ENCODE results near the gene SPARC.

SPARC gene

DNA sequence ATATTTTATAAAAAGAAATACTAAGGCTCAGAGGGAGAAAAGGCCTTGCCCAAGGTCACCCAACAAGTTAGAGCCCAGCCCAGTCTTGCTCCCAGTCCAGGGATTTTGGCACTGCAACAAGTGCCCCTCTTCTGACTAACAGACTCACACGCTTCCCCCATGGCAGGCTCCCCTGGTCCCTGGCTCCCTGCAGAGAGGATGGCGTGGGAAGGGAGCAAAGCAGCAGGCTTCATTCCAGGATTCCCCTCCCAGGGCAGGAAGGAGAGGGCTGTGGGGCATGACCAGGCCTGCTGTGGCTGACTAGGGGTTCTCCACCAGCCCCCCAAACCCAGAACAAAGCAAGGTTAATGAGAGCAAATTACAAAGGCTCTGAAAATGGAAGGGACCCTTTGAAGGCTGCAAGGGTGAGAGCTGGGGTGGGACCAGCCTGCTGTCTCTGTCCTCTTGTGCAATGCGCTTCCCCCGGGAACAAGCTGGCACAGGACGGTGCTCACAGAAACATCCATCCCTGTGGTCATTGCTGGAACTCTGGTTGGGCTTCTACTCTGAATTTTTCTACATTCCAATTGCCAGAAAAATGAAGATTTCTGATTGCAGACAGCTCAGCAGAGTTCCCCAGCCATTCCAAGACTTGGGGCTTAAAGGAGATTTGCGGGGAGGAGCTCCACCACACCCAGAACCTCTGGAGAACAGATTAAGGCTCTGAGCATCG, 58.4 kb downstream of the SPARC start:
- peaks cover 25% of the 10 kb centered on the region for H3K4me1 ChIP-seq (ENCODE audit: insufficient read depth, poor library complexity, severe bottlenecking)
- no peaks in the 10 kb centered on the region for H3K27me3 ChIP-seq (ENCODE audit: insufficient read depth, poor library complexity, severe bottlenecking)
- peak overlapping the region; percentile 72 for H3K27ac ChIP-seq (ENCODE audit: poor library complexity, severe bottlenecking)
- TF ChIP-seq, protein P1, sequence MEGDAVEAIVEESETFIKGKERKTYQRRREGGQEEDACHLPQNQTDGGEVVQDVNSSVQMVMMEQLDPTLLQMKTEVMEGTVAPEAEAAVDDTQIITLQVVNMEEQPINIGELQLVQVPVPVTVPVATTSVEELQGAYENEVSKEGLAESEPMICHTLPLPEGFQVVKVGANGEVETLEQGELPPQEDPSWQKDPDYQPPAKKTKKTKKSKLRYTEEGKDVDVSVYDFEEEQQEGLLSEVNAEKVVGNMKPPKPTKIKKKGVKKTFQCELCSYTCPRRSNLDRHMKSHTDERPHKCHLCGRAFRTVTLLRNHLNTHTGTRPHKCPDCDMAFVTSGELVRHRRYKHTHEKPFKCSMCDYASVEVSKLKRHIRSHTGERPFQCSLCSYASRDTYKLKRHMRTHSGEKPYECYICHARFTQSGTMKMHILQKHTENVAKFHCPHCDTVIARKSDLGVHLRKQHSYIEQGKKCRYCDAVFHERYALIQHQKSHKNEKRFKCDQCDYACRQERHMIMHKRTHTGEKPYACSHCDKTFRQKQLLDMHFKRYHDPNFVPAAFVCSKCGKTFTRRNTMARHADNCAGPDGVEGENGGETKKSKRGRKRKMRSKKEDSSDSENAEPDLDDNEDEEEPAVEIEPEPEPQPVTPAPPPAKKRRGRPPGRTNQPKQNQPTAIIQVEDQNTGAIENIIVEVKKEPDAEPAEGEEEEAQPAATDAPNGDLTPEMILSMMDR (IDR thresholded peaks at IDR 0.05; ENCODE audit: poor library complexity, severe bottlenecking) = no peak
- no peak overlapping the region for H3K4me3 ChIP-seq (ENCODE audit: severe bottlenecking)
- H3K9me3 ChIP-seq (ENCODE audit: severe bottlenecking) = no peaks in the 10 kb centered on the region
- H3K36me3 ChIP-seq (ENCODE audit: low read depth) = no peaks in the 10 kb centered on the region
- DNase-seq (ENCODE audit: low spot score) = peak; percentile 83
- peak; percentile 64 for ATAC-seq (ENCODE audit: low read depth)

DNA sequence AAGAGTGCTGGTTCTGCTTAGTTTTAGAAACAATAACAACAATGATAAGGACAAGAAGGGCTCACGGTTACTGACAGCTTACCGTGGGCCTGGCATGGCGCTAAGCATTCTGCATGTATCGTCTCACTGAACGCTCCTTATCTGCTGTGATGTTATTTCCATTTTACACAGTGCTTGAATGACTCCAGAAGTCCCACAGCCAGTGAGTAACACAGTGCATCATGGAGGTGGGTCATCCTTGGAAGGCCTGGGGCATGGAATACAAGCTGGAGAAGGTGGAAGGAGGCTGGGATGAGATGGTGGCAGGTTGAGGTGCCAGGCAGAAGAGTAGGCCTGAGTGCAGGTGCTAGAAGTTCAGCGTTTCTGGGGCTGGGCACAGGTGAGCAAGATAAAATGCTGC, 59.1 kb downstream of the SPARC start:
- no peak for DNase-seq (ENCODE audit: low spot score)
- Histone ChIP-seq H3K4me1 (ENCODE audit: insufficient read depth, poor library complexity, severe bottlenecking) (peaks cover 25% of the 10 kb centered on the region), H3K9me3 (ENCODE audit: severe bottlenecking) (no peaks in the 10 kb centered on the region), H3K27me3 (ENCODE audit: insufficient read depth, poor library complexity, severe bottlenecking) (no peaks in the 10 kb centered on the region), H3K36me3 (ENCODE audit: low read depth) (no peaks in the 10 kb centered on the region), H3K27ac (ENCODE audit: poor library complexity, severe bottlenecking) (peak overlapping the region; percentile 72), H3K4me3 (ENCODE audit: severe bottlenecking) (no peak overlapping the region)
- TF ChIP-seq, protein P1 (IDR thresholded peaks at IDR 0.05; ENCODE audit: poor library complexity, severe bottlenecking) = no peak
- ATAC-seq (ENCODE audit: low read depth) = peak; percentile 63

DNA sequence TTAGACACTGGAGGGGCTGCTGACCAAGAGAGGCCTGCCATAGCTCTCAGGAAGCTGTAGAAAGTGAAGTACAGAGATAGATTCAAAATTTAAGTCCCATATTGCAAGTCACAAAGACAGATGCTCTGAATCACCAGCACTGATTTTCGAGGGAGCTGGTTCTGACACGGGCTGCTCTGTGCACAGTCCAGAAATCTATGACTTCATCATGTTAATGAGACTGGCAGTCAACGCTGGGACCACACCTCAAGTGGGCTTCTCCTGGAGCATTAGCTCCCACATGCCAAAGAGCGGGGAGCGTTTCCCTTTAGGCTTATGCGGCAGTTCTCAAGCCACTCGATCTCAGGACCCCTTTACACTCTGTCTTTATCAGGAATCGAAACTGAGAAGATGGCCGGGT, 61.4 kb downstream of the SPARC start:
- DNase-seq (ENCODE audit: low spot score) = no peak
- peaks cover 30% of the 10 kb centered on the region for H3K4me1 ChIP-seq (ENCODE audit: insufficient read depth, poor library complexity, severe bottlenecking)

DNA sequence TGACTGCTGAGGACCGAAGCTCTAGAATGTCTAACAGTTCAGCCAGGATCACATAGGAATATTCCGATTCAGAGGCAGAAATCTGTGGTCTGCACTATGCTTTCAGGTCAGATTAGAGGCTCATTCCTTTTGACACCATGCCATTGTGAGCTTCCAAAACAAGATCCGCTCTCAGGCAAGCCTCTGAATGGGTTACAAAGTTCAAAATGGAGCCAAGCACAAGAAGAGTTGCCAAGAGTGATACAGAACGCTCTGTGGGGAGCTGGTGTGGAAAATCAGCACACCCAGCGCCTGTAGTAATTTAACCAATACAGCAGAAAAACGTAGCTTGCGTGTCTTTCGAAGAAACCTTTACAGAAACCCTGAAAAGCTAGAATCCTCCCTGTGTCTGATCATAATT, 62.2 kb downstream of the SPARC start:
- DNase-seq (ENCODE audit: low spot score) (no peak), ATAC-seq (ENCODE audit: low read depth) (no peak)
- Histone ChIP-seq H3K9me3 (ENCODE audit: severe bottlenecking) (no peaks in the 10 kb centered on the region), H3K36me3 (ENCODE audit: low read depth) (no peaks in the 10 kb centered on the region), H3K4me1 (ENCODE audit: insufficient read depth, poor library complexity, severe bottlenecking) (peaks cover 37% of the 10 kb centered on the region), H3K27ac (ENCODE audit: poor library complexity, severe bottlenecking) (no peak overlapping the region), H3K27me3 (ENCODE audit: insufficient read depth, poor library complexity, severe bottlenecking) (no peaks in the 10 kb centered on the region), H3K4me3 (ENCODE audit: severe bottlenecking) (no peak overlapping the region)
- TF ChIP-seq, protein P1 (IDR thresholded peaks at IDR 0.05; ENCODE audit: poor library complexity, severe bottlenecking) = no peak

More for the DNA sequence above, 61.4 kb downstream of the SPARC start:
- no peak overlapping the region for H3K27ac ChIP-seq (ENCODE audit: poor library complexity, severe bottlenecking)
- no peaks in the 10 kb centered on the region for H3K36me3 ChIP-seq (ENCODE audit: low read depth)
- TF ChIP-seq, protein P1 (IDR thresholded peaks at IDR 0.05; ENCODE audit: poor library complexity, severe bottlenecking) = no peak
- no peak for ATAC-seq (ENCODE audit: low read depth)
- H3K4me3 ChIP-seq (ENCODE audit: severe bottlenecking) = no peak overlapping the region
- H3K9me3 ChIP-seq (ENCODE audit: severe bottlenecking) = no peaks in the 10 kb centered on the region
- no peaks in the 10 kb centered on the region for H3K27me3 ChIP-seq (ENCODE audit: insufficient read depth, poor library complexity, severe bottlenecking)

DNA sequence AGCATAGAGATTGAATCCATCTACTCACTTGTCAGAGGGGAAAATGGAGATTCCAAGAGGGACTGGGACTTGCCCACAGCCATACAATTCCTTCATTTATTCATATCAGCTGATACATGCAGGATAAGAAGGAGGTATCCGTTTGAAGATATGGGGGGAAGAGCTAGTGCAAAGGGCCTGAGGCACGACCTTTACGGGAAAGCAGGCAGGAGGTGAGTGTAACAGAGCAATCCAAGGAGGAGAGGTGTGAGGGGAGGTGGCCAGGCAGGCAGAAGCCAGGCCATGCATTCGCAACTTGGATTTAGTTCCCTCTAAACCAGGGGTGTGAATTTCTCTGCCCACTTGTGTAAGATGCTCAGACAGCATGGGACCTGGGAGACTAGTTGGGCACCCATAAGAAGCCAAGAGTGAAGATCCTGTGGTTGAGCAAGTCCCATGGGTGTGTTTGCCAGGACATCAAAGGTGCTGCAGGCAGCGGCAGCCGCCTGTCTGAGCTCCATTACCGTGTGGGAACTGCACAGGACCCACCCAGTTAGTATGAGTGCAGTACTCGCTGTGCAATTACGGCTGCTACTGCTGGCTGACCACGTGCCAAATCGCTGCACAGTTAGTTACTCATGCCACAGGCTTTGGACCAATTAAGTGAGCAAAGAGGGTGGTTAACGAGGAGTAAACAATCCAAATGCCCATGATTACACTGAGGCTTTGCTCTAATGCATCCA, 64.2 kb downstream of the SPARC start:
- peaks cover 41% of the 10 kb centered on the region for H3K4me1 ChIP-seq (ENCODE audit: insufficient read depth, poor library complexity, severe bottlenecking)

More for the DNA sequence above, 64.2 kb downstream of the SPARC start:
- Histone ChIP-seq H3K27ac (ENCODE audit: poor library complexity, severe bottlenecking) (no peak overlapping the region), H3K36me3 (ENCODE audit: low read depth) (no peaks in the 10 kb centered on the region), H3K27me3 (ENCODE audit: insufficient read depth, poor library complexity, severe bottlenecking) (no peaks in the 10 kb centered on the region), H3K9me3 (ENCODE audit: severe bottlenecking) (no peaks in the 10 kb centered on the region), H3K4me3 (ENCODE audit: severe bottlenecking) (no peak overlapping the region)
- TF ChIP-seq, protein P1 (IDR thresholded peaks at IDR 0.05; ENCODE audit: poor library complexity, severe bottlenecking) = no peak
- ATAC-seq (ENCODE audit: low read depth) (no peak), DNase-seq (ENCODE audit: low spot score) (no peak)

All from RWPE2 (cell line).